A172 (cell line): ENCODE measurements around the gene CPD. TPM values are rescaled to one million over a fixed set of nuclear protein-coding genes. Genes with fewer than 3 reads are reported as not detected.
"Not testable (repeated sequence)": the region's sequence is repeated elsewhere in the genome, so short reads cannot be mapped to it uniquely, and the experiment has no call there.

ENCODE experiments used
- DNase-seq: peaks from one replicate; pipeline ENCODE4 v3.0.0-alpha.2; 2015; ENCODE audit warnings: low spot score
- total RNA-seq: library from RNA; depleted of rRNA; stranded (reverse); fragments of >200 nt; shearing (Covaris generic); gene quantifications from 2 replicates; pipeline ENCODE4 v1.2.3, GENCODE V29; 2014; rRNA removed

CPD gene
- total RNA-seq: 53.0 and 100 TPM in 2 replicates

- peak; percentile 93 for DNase-seq
These were observed at the start of gene CPD for GRCh38 chr17:30378825-30379302. CPD (plus strand) TSS chr17:30378927; CDS start chr17:30378981, 54 bp downstream.

- DNase-seq: peak; percentile 69
These were observed 46.6 kb upstream of the CPD start for GRCh38 chr17:30332057-30332542.

- DNase-seq: no peak
These were observed 45.0 kb upstream of the CPD start, which contains the start of gene TMIGD1 for GRCh38 chr17:30333503-30334360. TMIGD1 (minus strand) TSS chr17:30334057; CDS start chr17:30332133, 1,924 bp downstream.

DNA sequence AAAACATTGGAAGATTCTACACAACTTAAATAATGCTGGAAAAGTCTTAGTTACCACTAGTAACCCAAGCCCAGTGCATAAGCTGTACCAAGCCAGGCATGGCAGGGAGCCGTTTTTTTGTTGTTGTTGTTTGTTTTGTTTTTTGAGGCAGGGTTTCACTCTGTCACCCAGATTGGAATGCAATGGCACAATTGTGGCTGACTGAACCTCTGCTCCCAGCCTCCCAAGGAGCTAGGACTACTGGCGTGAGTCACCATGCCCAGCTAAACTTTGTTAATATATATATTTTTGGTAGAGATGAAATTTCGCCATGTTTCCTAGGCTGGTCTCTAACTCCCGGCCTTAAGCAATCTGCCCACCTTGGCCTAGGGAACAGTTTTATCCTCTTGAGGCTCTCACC lies 44.3 kb upstream of the CPD start:
- no peak for DNase-seq

DNA sequence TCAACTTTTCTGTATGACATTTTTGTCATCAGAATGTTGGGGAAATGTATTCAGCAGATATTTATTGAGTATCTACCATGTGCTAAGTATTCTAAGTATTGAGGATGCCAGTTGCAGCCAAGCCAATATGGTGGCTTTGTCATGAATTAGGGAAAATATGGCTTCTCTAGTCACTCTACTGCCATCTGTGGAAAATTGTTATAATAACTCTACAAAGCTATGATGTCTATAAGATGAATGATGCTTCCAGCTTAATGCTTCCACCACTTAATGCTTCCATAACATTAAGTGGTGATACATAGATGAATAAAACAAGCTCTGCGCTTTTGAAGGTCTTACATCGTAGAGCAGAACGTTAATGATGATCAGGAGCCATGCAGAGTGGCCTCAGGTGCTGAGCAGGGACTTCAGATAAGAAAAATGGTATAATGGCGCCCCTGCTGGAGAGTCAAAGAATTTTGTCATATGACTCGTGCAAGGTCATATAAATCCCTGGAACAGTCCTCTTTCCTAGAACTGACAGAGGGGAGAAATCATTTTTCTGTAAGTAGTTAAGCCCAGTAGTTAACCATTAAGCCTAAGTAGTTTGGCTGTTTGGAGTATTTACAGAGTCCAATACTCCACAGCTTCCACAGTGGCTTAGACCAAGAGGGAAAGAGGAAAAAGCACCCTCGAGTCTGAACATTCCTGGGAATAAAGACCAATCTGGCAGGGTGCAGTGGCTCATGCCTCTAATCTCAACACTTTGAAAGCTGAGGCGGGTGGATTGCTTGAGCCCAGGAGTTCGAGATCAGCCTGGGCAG lies 42.2 kb upstream of the CPD start:
- peak; percentile 73 for DNase-seq

DNA sequence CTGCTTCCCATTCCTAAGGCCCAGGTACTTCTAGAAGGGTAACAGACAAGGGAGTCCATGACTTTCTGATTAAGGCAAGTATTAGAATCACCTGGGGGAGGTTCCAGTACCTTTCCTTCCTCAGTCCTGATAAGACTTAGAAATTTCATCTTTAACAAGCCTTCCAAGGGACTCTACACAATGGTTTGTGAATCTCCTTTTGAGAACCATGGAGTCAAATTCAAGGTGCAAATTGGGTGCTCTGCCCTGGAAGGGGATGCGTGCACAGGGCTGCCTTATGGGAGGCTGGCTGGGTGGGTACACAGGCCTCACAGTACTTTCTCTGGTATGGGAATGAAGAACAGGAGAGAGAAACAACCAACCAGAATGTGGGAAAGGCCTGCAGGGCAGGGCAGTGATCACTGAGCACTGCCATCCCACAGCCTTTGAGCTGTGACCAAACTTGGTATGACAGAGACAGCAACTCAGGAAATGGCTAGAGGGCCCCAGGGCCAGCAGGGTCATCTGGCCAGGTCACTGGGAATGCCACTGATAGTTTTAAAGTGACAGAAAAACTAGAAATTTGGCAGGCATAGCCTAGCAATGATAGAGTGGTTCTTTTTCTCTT lies 41.2 kb upstream of the CPD start:
- DNase-seq: no peak

- no peak for DNase-seq
These were observed 39.6 kb upstream of the CPD start for GRCh38 chr17:30339086-30339485.

DNA sequence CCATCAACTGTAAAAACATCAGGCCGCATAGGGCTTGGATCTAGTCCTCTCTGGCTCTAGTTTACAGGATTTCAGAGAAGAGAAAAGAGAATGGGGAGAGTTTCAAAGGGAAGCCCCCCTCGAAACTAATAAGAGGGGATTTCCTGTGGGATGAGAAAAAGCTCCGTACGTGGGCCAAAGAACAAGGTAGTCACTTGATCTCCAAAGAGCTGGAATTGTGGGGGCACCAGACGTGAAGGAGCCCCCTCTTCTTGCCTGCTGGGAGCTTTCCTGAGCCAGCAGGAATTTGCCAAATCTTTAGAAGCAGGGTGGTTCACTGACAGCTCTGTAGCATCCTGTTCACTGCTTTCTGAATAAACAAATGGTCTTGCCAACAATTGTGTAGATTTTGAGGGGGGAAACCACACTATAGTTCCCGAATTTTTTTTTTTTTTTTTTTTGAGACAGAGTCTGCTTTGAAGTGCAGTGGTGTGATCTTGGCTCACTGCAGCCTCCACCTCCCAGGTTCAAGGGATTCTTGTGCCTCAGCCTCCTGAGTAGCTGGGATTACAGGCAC lies 37.8 kb upstream of the CPD start:
- DNase-seq: no peak

- no peak for DNase-seq
These were observed 37.0 kb upstream of the CPD start for GRCh38 chr17:30341703-30342249.

DNA sequence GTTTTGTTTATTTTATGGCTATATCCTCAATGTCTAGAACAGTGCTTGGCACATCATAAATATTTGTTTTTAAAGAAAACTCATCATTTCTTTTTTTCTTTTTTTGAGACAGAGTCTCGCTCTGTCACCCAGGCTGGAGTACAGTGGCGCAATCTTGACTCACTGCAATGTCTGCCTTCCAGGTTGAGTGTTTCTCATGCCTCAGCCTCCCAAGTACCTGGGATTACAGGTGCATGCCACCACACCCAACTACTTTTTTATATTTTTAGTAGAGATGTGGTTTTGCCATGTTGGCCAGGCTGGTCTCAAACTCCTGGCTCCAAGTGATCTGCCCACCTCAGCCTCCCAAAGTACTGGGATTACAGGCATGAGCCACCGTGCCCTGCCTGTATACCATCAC lies 35.5 kb upstream of the CPD start:
- not testable (repeated sequence) for DNase-seq

DNA sequence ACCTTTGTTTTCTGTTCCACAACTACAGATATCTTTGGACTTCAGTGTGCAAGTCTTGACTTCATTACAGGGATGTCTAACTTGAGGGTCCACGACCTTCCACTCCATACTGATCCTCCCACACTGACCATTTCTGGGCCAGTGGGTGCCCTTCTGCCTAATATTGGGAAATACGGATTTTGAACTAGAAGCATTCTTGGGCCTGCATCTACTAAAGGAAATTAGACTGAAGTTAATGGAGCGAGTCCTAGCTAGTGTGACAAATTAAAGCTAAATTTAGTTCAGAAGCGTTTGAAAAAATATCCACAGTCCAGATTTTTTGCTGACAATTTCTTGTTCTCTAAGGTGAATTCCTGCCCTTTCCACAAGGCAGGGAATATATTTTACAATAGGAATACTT lies 34.9 kb upstream of the CPD start:
- DNase-seq: no peak

GRCh38 chr17:30344283-30345088 lies 34.2 kb upstream of the CPD start:
- DNase-seq: no peak

GRCh38 chr17:30345089-30345433 lies 33.7 kb upstream of the CPD start:
- DNase-seq: no peak

DNA sequence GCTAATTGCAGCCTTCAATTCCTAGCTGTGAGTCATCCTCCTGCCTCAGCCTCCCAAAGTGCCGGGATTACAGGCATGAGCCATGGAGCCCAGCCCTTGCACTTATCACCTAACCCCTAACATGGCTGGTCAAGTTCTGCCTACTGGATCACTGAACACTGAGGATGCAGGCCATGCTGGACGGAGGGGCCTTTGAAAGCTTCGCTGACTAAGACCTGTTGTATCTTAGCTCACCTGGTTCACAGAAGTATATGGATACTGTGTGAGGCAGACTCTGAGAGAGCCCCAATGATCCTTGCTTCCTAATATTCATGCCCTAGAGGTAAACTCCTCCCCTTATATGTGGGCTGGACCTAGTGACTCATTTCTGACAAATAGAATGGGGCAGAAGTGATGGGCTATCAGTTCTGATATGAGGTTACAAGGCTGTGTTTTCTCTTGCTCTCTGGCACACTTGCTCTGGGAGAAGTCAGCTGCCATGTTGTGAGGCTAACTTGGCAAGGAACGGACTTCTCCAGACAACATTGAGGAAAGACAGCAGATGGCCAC lies 33.1 kb upstream of the CPD start:
- peak; percentile 12 for DNase-seq

GRCh38 chr17:30346221-30346795 lies 32.4 kb upstream of the CPD start:
- no peak for DNase-seq

GRCh38 chr17:30347488-30347887 lies 31.2 kb upstream of the CPD start:
- DNase-seq: no peak

- no peak for DNase-seq
These were observed 29.5 kb upstream of the CPD start for GRCh38 chr17:30349252-30349651.

- not testable (repeated sequence) for DNase-seq
These were observed 27.5 kb upstream of the CPD start for GRCh38 chr17:30351263-30351662.

GRCh38 chr17:30351735-30352134 lies 27.0 kb upstream of the CPD start:
- DNase-seq: no peak

DNA sequence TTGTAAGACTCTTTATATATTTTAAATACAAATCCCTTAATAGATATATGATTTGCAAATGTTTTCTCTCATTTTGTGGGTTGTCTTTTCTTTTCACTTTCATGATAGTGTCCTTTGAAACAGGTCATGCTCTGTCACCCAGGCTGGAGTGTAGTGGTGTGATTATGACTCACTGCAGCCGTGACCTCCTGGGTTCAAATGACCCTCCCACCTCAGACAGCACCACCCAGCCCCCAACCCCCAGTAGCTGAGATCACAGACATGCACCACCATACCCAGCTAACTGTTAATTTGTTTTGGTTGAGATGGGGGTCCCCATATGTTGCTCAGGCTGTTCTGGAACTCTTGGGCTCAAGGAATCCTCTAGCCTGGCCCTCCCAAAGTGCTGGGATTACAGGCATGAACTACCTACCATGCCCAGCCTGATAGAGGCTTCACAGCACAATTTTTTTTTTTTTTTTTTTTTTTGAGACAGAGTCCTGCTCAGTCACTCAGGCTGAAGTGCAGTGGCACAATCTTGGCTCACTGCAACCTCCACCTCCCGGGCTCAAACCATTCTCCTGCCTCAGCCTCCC lies 26.4 kb upstream of the CPD start:
- no peak for DNase-seq
